Ishikawa (cell line): ENCODE results near the gene HBB.

ENCODE experiments used
- TAF1 ChIP-seq: IDR thresholded peaks from 2 replicates; pipeline ENCODE4 v1.6.1; 2012; ENCODE audit warnings: low read depth, mild to moderate bottlenecking
- TF ChIP-seq, protein P1 (sequence below): IDR thresholded peaks from 2 replicates; pipeline ENCODE4 v1.6.1; 2012; ENCODE audit warnings: low read depth, mild to moderate bottlenecking
- TF ChIP-seq, protein P2 (sequence below): IDR thresholded peaks from 2 replicates; pipeline ENCODE4 v1.6.1; 2012

DNA sequence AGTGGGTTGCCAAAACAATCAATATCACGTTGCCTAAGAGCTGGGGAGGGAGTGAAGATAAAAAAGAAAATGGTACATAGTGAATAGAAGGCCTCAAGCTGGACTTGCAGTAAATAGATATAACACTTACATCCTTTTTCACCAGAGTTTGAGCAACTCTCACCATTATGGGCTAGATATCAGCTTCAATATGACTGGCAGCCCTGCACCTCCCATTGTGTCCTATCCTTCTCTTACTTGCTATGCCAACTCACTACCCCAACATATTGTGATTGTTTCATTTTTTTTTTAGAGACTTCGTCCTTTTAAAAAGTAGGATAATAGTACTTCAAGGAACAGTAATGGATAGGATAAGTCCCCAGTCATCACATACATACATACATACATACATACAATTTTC is 15.3 kb upstream of the HBB start:
- TF ChIP-seq, protein P1, sequence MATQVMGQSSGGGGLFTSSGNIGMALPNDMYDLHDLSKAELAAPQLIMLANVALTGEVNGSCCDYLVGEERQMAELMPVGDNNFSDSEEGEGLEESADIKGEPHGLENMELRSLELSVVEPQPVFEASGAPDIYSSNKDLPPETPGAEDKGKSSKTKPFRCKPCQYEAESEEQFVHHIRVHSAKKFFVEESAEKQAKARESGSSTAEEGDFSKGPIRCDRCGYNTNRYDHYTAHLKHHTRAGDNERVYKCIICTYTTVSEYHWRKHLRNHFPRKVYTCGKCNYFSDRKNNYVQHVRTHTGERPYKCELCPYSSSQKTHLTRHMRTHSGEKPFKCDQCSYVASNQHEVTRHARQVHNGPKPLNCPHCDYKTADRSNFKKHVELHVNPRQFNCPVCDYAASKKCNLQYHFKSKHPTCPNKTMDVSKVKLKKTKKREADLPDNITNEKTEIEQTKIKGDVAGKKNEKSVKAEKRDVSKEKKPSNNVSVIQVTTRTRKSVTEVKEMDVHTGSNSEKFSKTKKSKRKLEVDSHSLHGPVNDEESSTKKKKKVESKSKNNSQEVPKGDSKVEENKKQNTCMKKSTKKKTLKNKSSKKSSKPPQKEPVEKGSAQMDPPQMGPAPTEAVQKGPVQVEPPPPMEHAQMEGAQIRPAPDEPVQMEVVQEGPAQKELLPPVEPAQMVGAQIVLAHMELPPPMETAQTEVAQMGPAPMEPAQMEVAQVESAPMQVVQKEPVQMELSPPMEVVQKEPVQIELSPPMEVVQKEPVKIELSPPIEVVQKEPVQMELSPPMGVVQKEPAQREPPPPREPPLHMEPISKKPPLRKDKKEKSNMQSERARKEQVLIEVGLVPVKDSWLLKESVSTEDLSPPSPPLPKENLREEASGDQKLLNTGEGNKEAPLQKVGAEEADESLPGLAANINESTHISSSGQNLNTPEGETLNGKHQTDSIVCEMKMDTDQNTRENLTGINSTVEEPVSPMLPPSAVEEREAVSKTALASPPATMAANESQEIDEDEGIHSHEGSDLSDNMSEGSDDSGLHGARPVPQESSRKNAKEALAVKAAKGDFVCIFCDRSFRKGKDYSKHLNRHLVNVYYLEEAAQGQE: no peak
- no peak for TF ChIP-seq TAF1
- TF ChIP-seq, protein P2, sequence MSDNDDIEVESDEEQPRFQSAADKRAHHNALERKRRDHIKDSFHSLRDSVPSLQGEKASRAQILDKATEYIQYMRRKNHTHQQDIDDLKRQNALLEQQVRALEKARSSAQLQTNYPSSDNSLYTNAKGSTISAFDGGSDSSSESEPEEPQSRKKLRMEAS: no peak
